GM19240 (cell line): ENCODE data around the gene ABHD10.

Experiments used
- DNase-seq: peaks from one replicate; pipeline ENCODE4 v3.0.0; 2011; ENCODE audit warnings: low spot score; ENCODE audit not compliant: insufficient read length

ABHD10 gene

GRCh38 chr3:112000966-112001365, 22.1 kb downstream of the ABHD10 start:
- DNase-seq: no peak

DNA sequence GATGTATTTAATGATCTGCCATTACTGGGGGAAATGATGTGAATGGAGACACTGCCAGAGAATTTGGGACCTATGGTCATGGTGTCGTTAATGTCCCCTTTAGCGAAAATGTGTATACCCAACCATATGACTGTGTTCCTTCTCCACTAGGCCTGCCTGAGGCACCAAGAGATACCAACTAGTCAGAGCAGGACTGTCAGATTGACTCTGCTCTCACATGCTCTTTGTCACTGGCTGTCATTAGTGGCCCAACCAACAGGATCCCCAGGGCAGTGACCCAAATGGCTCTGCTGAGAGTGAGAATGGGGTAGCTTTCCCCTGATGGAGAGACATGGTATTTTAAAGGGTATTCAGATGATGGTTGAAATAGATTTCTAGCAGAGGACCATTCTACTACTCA, 22.7 kb downstream of the ABHD10 start:
- DNase-seq: no peak

GRCh38 chr3:112002096-112002971, 23.5 kb downstream of the ABHD10 start:
- no peak for DNase-seq

GRCh38 chr3:112003321-112004080, 24.7 kb downstream of the ABHD10 start:
- no peak for DNase-seq

GRCh38 chr3:112004187-112004586, 25.4 kb downstream of the ABHD10 start:
- no peak for DNase-seq

GRCh38 chr3:112004669-112005068, 25.8 kb downstream of the ABHD10 start:
- DNase-seq: no peak

GRCh38 chr3:112005091-112005672, 26.4 kb downstream of the ABHD10 start:
- no peak for DNase-seq

- DNase-seq: no peak
Measured at GRCh38 chr3:112007633-112008032, 28.8 kb downstream of the ABHD10 start.

DNA sequence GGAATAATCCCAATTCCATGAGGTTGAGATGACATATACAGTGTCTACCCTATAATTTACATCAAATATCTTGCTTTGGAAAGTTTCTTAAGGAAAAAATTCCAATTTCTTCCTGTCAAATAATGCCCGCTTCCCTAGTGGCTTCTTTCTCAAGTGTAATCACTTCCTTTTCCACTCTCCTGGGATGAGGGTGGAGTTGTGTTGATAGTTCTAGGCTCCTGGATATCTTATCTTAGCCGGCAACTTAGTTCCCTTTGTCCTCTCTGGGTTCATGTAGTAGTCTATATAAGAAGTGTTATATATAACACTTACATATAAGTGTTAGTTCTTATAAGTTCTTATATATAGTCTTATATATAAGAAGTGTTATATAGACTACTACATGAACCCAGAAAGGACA, 30.8 kb downstream of the ABHD10 start:
- no peak for DNase-seq

DNA sequence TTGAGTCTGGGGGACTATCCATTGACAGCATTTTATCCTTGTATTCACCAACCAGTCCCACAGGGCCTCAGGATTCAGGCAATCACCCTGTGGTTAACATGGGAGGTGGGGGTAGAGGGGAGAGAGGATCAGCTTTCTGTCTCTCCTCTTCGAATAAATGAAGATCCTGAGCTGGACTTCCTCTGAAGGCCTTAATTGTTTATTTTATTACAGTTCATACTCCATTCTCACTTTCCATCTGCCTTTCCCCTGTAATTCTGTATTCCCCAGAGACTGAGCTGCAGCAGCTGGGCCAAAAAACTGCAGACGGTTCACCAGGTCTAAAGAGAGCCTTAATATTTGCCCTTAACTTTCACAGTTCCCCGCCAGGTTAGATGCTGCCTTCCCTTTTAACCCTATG, 31.8 kb downstream of the ABHD10 start:
- DNase-seq: no peak

GRCh38 chr3:112011376-112011940, 32.6 kb downstream of the ABHD10 start:
- DNase-seq: no peak

- no peak for DNase-seq
Measured at GRCh38 chr3:112012205-112012992, 33.6 kb downstream of the ABHD10 start.

DNA sequence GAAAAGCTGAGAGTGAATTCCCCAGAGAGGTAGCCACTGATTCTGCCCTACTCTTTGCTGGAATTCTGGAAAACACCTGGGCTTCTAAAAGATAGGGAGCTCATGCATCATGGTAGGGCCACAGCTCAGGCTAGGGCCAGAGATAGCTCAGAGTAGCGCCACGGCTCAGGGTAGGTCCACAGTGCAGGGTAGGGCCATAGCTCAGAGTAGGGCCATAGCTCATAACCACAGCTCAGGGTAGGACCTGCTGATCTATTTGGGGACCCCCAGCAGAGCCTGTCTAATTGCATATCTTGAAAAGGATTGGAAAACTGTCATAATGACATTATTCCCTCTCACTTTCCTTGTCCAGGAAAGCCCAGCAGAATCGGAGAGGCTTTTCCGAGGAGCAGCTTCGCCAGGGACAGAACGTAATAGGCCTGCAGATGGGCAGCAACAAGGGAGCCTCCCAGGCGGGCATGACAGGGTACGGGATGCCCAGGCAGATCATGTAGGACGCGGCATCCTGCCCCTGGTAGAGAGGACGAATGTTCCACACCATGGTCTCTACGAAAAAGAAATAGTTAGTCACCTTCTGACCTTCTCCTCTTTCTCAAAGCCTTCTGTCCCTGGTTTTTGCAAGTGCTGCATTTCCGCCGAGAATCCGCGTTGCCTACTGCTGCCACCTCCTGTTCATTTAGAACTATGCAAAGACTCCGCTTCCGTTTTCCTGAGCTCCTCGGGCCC, 34.4 kb downstream of the ABHD10 start:
- DNase-seq: peak; percentile 22

GRCh38 chr3:112013784-112014143, 34.9 kb downstream of the ABHD10 start:
- no peak for DNase-seq

- DNase-seq: no peak
Measured at GRCh38 chr3:112017091-112017490, 38.3 kb downstream of the ABHD10 start.

DNA sequence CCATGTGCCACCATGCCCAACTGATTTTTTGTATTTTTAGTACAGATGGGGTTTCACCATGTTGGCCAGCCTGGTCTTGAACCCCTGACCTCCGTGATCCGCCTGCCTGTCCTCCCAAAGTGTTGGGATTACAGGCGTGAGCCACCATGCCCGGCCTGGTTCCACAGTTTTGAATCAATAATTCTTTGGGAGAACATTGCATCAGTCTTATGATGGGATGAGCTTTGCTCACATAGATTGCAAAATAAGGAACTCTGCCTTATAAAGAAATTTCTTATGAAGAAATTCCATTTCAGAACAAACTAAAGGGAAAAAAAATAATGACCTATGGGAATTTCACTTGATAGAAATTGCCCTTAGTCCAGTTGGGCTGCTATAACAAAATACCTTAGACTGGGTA, 39.9 kb downstream of the ABHD10 start:
- DNase-seq: no peak

- no peak for DNase-seq
Measured at GRCh38 chr3:112019716-112020115, 40.9 kb downstream of the ABHD10 start.

- no peak for DNase-seq
Measured at GRCh38 chr3:112020674-112021085, 41.9 kb downstream of the ABHD10 start.

GRCh38 chr3:112027142-112027541, 48.3 kb downstream of the ABHD10 start:
- no peak for DNase-seq

- no peak for DNase-seq
Measured at GRCh38 chr3:112027826-112028225, 49.0 kb downstream of the ABHD10 start.
